ENCODE results near the gene CX3CR1. TPM values are rescaled to one million over a fixed set of nuclear protein-coding genes. Genes with fewer than 3 reads are reported as not detected.

CX3CR1 gene
- total and polyA plus RNA-seq, 9 of the 15 experiments (the other 6 are each of a cell fraction or from before 2014, with no cell fraction given) = 0.03 to 0.21 TPM; not detected in 7

- in situ Hi-C loops (cut with MboI) (no loop called here), intact Hi-C loops (cut with micrococcal nuclease) (no loop called here)
- TF ChIP-seq TFE3 (CRISPR knock-in tag; IDR thresholded peaks at IDR 0.05) (no peak), PURB (CRISPR knock-in tag; IDR thresholded peaks at IDR 0.05; ENCODE audit: low read depth) (no peak), RFX7 (CRISPR knock-in tag; IDR thresholded peaks at IDR 0.05) (no peak), ARID1B (IDR thresholded peaks at IDR 0.05) (no peak)
- BruUV-seq (replicated peaks) = no TSS peak
- no peak overlapping the region for H3K4me3 ChIP-seq
- H3K4me2 ChIP-seq (ENCODE audit: insufficient read depth, low read length) = no peak overlapping the region
- POLR2A ChIA-PET = interaction anchor here (0.7 kb wide), 1 partner anchor 1830 kb away, joined by 3 read pairs; no protein-coding TSS in a partner anchor
- no peak for FAIRE-seq
- H3K79me2 ChIP-seq (ENCODE audit: control insufficient read depth, insufficient read depth, low read length) = no peaks in the 10 kb centered on the region
- H2AFZ ChIP-seq (ENCODE audit: low read depth, low read length) = no peak overlapping the region
- H3K9me1 ChIP-seq (ENCODE audit: control insufficient read depth, insufficient read depth, low read length) = no peaks in the 10 kb centered on the region
- DNase-seq (ENCODE audit: extremely low read depth in 1 of 4, low spot score in 3 of 4) = no peak
- no peak for ATAC-seq
- WGBS (ENCODE audit: insufficient coverage, low coverage, missing lambda C conversion rate) = 12% methylated on average over 6 of the region's 6 CpGs
- no peaks in the 10 kb centered on the region for H4K20me1 ChIP-seq (replicated peaks; ENCODE audit: control insufficient read depth, insufficient read depth, low read length)
- peaks cover 6 to 33% of the 10 kb centered on the region in 2 experiments; a peak in 4 of 5 replicates for H3K27me3 ChIP-seq (ENCODE audit: control insufficient read depth in 2 of 2, insufficient read depth in 2 of 2, low read length in 2 of 2)
- no peaks in the 10 kb centered on the region for H3K9me3 ChIP-seq (replicated peaks; ENCODE audit: control insufficient read depth, insufficient read depth, low read depth, low read length)
- CTCF ChIA-PET (ENCODE audit: low intra/inter-chr PET ratio) = no interaction called here
- H3K36me3 ChIP-seq (ENCODE audit: control insufficient read depth, insufficient read depth, low read length) = no peaks in the 10 kb centered on the region
- H3K9ac ChIP-seq (ENCODE audit: insufficient read depth in 1 of 2, low read depth in 2 of 2, low read length in 2 of 2) = no peak overlapping the region
- peaks cover under 1 to 13% of the 10 kb centered on the region in 2 experiments; a peak in 3 of 5 replicates for H3K4me1 ChIP-seq (replicated peaks in 1 of 2; ENCODE audit: control insufficient read depth in 2 of 2, insufficient read depth in 2 of 2, low read length in 2 of 2)
- no peak overlapping the region for H3K27ac ChIP-seq (ENCODE audit: extremely low read depth, low read depth, low read length)
Observed at GRCh38 chr3:39282057-39282456, 2.2 kb upstream of the CX3CR1 start.

GRCh38 chr3:39281533-39281932, 1.7 kb upstream of the CX3CR1 start:
- H3K9me1 ChIP-seq (ENCODE audit: control insufficient read depth, insufficient read depth, low read length) = no peaks in the 10 kb centered on the region
- H3K9me3 ChIP-seq (replicated peaks; ENCODE audit: control insufficient read depth, insufficient read depth, low read depth, low read length) = no peaks in the 10 kb centered on the region
- peaks cover 6 to 36% of the 10 kb centered on the region in 2 experiments; a peak in 4 of 5 replicates for H3K27me3 ChIP-seq (ENCODE audit: control insufficient read depth in 2 of 2, insufficient read depth in 2 of 2, low read length in 2 of 2)
- POLR2A ChIA-PET = no interaction called here
- BruUV-seq (replicated peaks) = no TSS peak
- DNase-seq (ENCODE audit: extremely low read depth in 1 of 4, low spot score in 3 of 4) (no peak), ATAC-seq (no peak), FAIRE-seq (no peak)
- H3K4me2 ChIP-seq (ENCODE audit: insufficient read depth, low read length) = no peak overlapping the region
- intact Hi-C loops (cut with micrococcal nuclease) (no loop called here), in situ Hi-C loops (cut with MboI) (no loop called here)
- H3K9ac ChIP-seq (ENCODE audit: insufficient read depth in 1 of 2, low read depth in 2 of 2, low read length in 2 of 2) = no peak overlapping the region
- 0 out of 2 replicates have a peak, but pooled peaks have one; percentile 10 for TF ChIP-seq ZBTB26 (CRISPR knock-in tag; IDR thresholded peaks at IDR 0.05)
- TF ChIP-seq ZNF253 (CRISPR knock-in tag; conservative IDR thresholded peaks at IDR 0.05) = no peak
- peaks cover 0 to 8% of the 10 kb centered on the region in 2 experiments; a peak in 3 of 5 replicates for H3K4me1 ChIP-seq (replicated peaks in 1 of 2; ENCODE audit: control insufficient read depth in 2 of 2, insufficient read depth in 2 of 2, low read length in 2 of 2)
- no peaks in the 10 kb centered on the region for H4K20me1 ChIP-seq (replicated peaks; ENCODE audit: control insufficient read depth, insufficient read depth, low read length)
- no peak overlapping the region for H2AFZ ChIP-seq (ENCODE audit: low read depth, low read length)
- CTCF ChIA-PET (ENCODE audit: low intra/inter-chr PET ratio) = no interaction called here
- H3K27ac ChIP-seq (ENCODE audit: extremely low read depth, low read depth, low read length) = no peak overlapping the region
- no peaks in the 10 kb centered on the region for H3K79me2 ChIP-seq (ENCODE audit: control insufficient read depth, insufficient read depth, low read length)
- WGBS (ENCODE audit: insufficient coverage, low coverage, missing lambda C conversion rate) = 24% methylated on average over 9 of the region's 9 CpGs
- H3K4me3 ChIP-seq = no peak overlapping the region
- no peaks in the 10 kb centered on the region for H3K36me3 ChIP-seq (ENCODE audit: control insufficient read depth, insufficient read depth, low read length)
